ENCODE results near the gene PEX5. TPM values are rescaled to one million over a fixed set of nuclear protein-coding genes. Genes with fewer than 3 reads are reported as not detected.

Gene PEX5
- total RNA-seq, 4 donors from 2014 or later: 51.8 to 67.4 (median 58.0) TPM

GRCh38 chr12:7154901-7155470 is 34.5 kb upstream of the PEX5 start:
- no peak for TF ChIP-seq CTCF (IDR thresholded peaks at IDR 0.05)
- TF ChIP-seq POLR2A (IDR thresholded peaks at IDR 0.05): no peak
- Histone ChIP-seq H3K9me3 (no peaks in the 10 kb centered on the region), H3K4me3 (no peak overlapping the region), H3K4me1 (no peaks in the 10 kb centered on the region), H3K36me3 (no peaks in the 10 kb centered on the region), H3K27ac (no peak overlapping the region), H3K27me3 (no peaks in the 10 kb centered on the region)
- intact Hi-C loops (cut with DNase I; ENCODE audit: low total_unique reads): no loop called here
- no peak for DNase-seq

GRCh38 chr12:7155471-7156034 is 33.9 kb upstream of the PEX5 start:
- DNase-seq: no peak

GRCh38 chr12:7156259-7157197 is 33.0 kb upstream of the PEX5 start:
- Histone ChIP-seq H3K9me3 (no peaks in the 10 kb centered on the region), H3K4me1 (no peaks in the 10 kb centered on the region), H3K27me3 (no peaks in the 10 kb centered on the region), H3K4me3 (no peak overlapping the region), H3K27ac (no peak overlapping the region), H3K36me3 (no peaks in the 10 kb centered on the region)
- intact Hi-C loops (cut with DNase I; ENCODE audit: low total_unique reads): no loop called here
- no peak for TF ChIP-seq POLR2A (IDR thresholded peaks at IDR 0.05)
- TF ChIP-seq CTCF (IDR thresholded peaks at IDR 0.05): no peak
- DNase-seq: no peak

More at GRCh38 chr12:7155471-7156034, 33.9 kb upstream of the PEX5 start:
- Histone ChIP-seq H3K9me3 (no peaks in the 10 kb centered on the region), H3K27ac (no peak overlapping the region), H3K27me3 (no peaks in the 10 kb centered on the region), H3K36me3 (no peaks in the 10 kb centered on the region), H3K4me1 (no peaks in the 10 kb centered on the region), H3K4me3 (no peak overlapping the region)
- intact Hi-C loops (cut with DNase I; ENCODE audit: low total_unique reads): no loop called here
- TF ChIP-seq CTCF (IDR thresholded peaks at IDR 0.05): no peak
- TF ChIP-seq POLR2A (IDR thresholded peaks at IDR 0.05): no peak

GRCh38 chr12:7157391-7157790 is 32.1 kb upstream of the PEX5 start:
- intact Hi-C loops (cut with DNase I; ENCODE audit: low total_unique reads): no loop called here
- H3K9me3 ChIP-seq: no peaks in the 10 kb centered on the region
- H3K27ac ChIP-seq: no peak overlapping the region
- H3K27me3 ChIP-seq: no peaks in the 10 kb centered on the region
- no peak for DNase-seq
- no peak overlapping the region for H3K4me3 ChIP-seq
- TF ChIP-seq CTCF (IDR thresholded peaks at IDR 0.05) (no peak), POLR2A (IDR thresholded peaks at IDR 0.05) (no peak)
- no peaks in the 10 kb centered on the region for H3K4me1 ChIP-seq
- no peaks in the 10 kb centered on the region for H3K36me3 ChIP-seq
